B cell (primary cell): ENCODE results near the gene RNF223. TPM values are rescaled to one million over a fixed set of nuclear protein-coding genes. Genes with fewer than 3 reads are reported as not detected.

Experiments used
- ATAC-seq: fragments of 200-7000 bp; cut with Tn5 transposase; one replicate; pipeline ENCODE4 v1.10.0; 2021; ENCODE audit warnings: low read depth, mild to moderate bottlenecking, moderate number of reproducible peaks, moderate library complexity
- CTCF ChIA-PET: fragments of 350-600 bp; sonication (Branson Sonifier 250); formaldehyde crosslinking; loops from one replicate; lab custom pipeline; 2021; ENCODE audit warnings: antibody characterized with exemption, inconsistent platforms; lab: Charles Lee
- POLR2A ChIA-PET: fragments of 350-600 bp; sonication (Branson Sonifier 250); formaldehyde crosslinking; loops from one replicate; lab custom pipeline; 2021; ENCODE audit warnings: antibody characterized with exemption; lab: Charles Lee
- DNase-seq: peaks from one replicate; pipeline ENCODE4 v3.0.0; 2013
- H2AFZ ChIP-seq: 2 replicates; pipeline ENCODE4 v1.6.1; 2012; ENCODE audit warnings: mild to moderate bottlenecking, low read depth, low read length; ENCODE audit not compliant: insufficient read depth, poor library complexity, severe bottlenecking
- H3K27ac ChIP-seq, 2 donors: 1 replicate in 1 of 2; 2 replicates in 1 of 2; pipeline ENCODE4 v1.5.1; 2012 to 2013; ENCODE audit warnings: low read length in 2 of 2, mild to moderate bottlenecking in 2 of 2, moderate library complexity in 1 of 2
- H3K27me3 ChIP-seq, 4 experiments: fragments of 200-600 bp in 1 of 4; sonication (generic) in 1 of 4; replicated peaks in 1 of 4; 1 replicate in 2 of 4; 2 replicates in 2 of 4; pipeline versions ENCODE4 v1.6.1 to v1.7.0; 2013 to 2016; ENCODE audit warnings: low read length in 3 of 4, mild to moderate bottlenecking in 2 of 4, mixed read lengths in 1 of 4, moderate library complexity in 1 of 4; ENCODE audit not compliant: insufficient read depth in 4 of 4, control insufficient read depth in 3 of 4; ENCODE audit errors: control extremely low read depth in 1 of 4
- H3K36me3 ChIP-seq, 2 experiments: replicated peaks in 1 of 2; 1 replicate in 1 of 2; 2 replicates in 1 of 2; pipeline versions ENCODE4 v1.6.1 to v1.7.1; 2013; ENCODE audit warnings: low read length in 1 of 2; ENCODE audit not compliant: insufficient read depth in 2 of 2, control insufficient read depth in 1 of 2; ENCODE audit errors: control extremely low read depth in 1 of 2, extremely low read depth in 1 of 2
- H3K4me1 ChIP-seq, 2 donors: fragments of 200-600 bp in 1 of 2; sonication (generic) in 1 of 2; 1 replicate in 1 of 2; 2 replicates in 1 of 2; pipeline versions ENCODE4 v1.5.1 to v1.6.1; 2013 to 2017; ENCODE audit warnings: low read length in 2 of 2; ENCODE audit not compliant: control insufficient read depth in 2 of 2, insufficient read depth in 2 of 2
- H3K4me2 ChIP-seq: replicated peaks from 2 replicates; pipeline ENCODE3; 2012; ENCODE audit warnings: mild to moderate bottlenecking, low read depth, low read length; ENCODE audit not compliant: poor library complexity, severe bottlenecking
- H3K4me3 ChIP-seq, 5 experiments: fragments of 200-600 bp in 1 of 5; sonication (generic) in 1 of 5; 1 replicate in 3 of 5; 2 replicates in 2 of 5; pipeline versions ENCODE4 v1.5.1 to v1.7.0; 2011 to 2016; ENCODE audit warnings: low read length in 4 of 5, mild to moderate bottlenecking in 4 of 5, low read depth in 2 of 5, control low read depth in 1 of 5, moderate library complexity in 1 of 5; ENCODE audit not compliant: insufficient read depth in 1 of 5; ENCODE audit errors: control extremely low read depth in 1 of 5, extremely low read depth in 1 of 5
- H3K79me2 ChIP-seq: fragments of 200-600 bp; sonication (generic); one replicate; pipeline ENCODE4 v1.6.0; 2016; ENCODE audit warnings: low read length; ENCODE audit not compliant: control insufficient read depth, insufficient read depth
- H3K9ac ChIP-seq: fragments of 200-600 bp; sonication (generic); 2 replicates; pipeline ENCODE4 v1.6.1; 2017; ENCODE audit warnings: mild to moderate bottlenecking, low read length, moderate library complexity
- H3K9me3 ChIP-seq, 3 donors: one replicate each; pipeline versions ENCODE4 v1.6.1 to v1.7.1; 2013; ENCODE audit warnings: low read length in 2 of 3; ENCODE audit not compliant: control insufficient read depth in 2 of 3, insufficient read depth in 1 of 3; ENCODE audit errors: control extremely low read depth in 1 of 3
- H4K20me1 ChIP-seq: 2 replicates; pipeline ENCODE4 v1.6.0; 2012; ENCODE audit warnings: mild to moderate bottlenecking, low read length; ENCODE audit not compliant: insufficient read depth, control insufficient read depth, poor library complexity, severe bottlenecking
- H3K27ac Mint-ChIP-seq: one replicate; pipeline ENCODE4 v1.8.0; 2021; ENCODE audit warnings: mixed read lengths
- H3K27me3 Mint-ChIP-seq: one replicate; pipeline ENCODE4 v1.8.0; 2021; ENCODE audit warnings: mixed read lengths
- H3K4me1 Mint-ChIP-seq: one replicate; pipeline ENCODE4 v1.8.0; 2021; ENCODE audit warnings: mixed read lengths
- H3K4me3 Mint-ChIP-seq: one replicate; pipeline ENCODE4 v1.8.0; 2021; ENCODE audit warnings: mixed read lengths
- H3K9me3 Mint-ChIP-seq: one replicate; pipeline ENCODE4 v1.8.0; 2022; ENCODE audit warnings: mixed read lengths; ENCODE audit not compliant: insufficient read depth
- EZH2 ChIP-seq: IDR thresholded peaks from 2 replicates; pipeline ENCODE4 v1.6.1; 2012; ENCODE audit warnings: borderline replicate concordance, low read depth, mild to moderate bottlenecking, moderate library complexity, low read length; ENCODE audit not compliant: insufficient read depth, poor library complexity, severe bottlenecking
- WGBS: methylation state at CpG from one replicate; pipeline ENCODE4 v1.1.5; 2013; ENCODE audit warnings: missing lambda C conversion rate; ENCODE audit not compliant: insufficient coverage; 5-methylcytosine and 5-hydroxymethylcytosine counted together
- intact Hi-C: fragments of 100-400 bp; cut with micrococcal nuclease; formaldehyde crosslinking; loops from one replicate; pipeline ENCODE4 v1.10.0; 2022
- polyA plus RNA-seq: library from polyadenylated mRNA; depleted of rRNA; stranded (reverse); fragments of >200 nt; gene quantifications from 2 replicates; pipeline ENCODE4 v1.2.3, GENCODE V29; 2012
- total RNA-seq, 2 donors: library from RNA; stranded (reverse); fragments of 120-200 nt in 1 of 2; gene quantifications; 1 replicate in 1 of 2; 2 replicates in 1 of 2; pipeline versions ENCODE4 v1.2.3 to v1.2.4, GENCODE V29; 2013 to 2022
- TF ChIP-seq, protein P1 (sequence below): fragments of 200-600 bp; IDR thresholded peaks from one replicate; pipeline ENCODE4 v1.8.0; 2022; ENCODE audit warnings: antibody characterized with exemption, mild to moderate bottlenecking

Gene RNF223
- total and polyA plus RNA-seq, 2 donors (not counting 1 experiment from before 2014, with no cell fraction given), result not detected

DNA sequence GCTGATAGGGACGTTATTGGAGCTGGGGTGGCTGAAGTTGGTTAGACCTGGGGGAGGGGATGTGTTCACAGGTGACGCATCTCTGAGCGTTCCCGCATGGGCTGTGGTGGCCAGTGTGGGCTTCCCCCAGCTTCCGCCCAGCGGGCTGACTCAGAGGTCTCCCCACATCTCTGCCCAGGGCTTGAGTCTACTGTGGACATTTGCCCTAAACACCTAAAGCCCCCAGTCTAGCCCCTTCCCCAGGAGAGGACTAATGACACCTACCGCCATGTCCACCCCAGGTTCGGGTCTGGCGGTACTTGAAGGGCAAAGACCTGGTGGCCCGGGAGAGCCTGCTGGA is 52.2 kb downstream of the RNF223 start:
- POLR2A ChIA-PET, result interaction anchor here (0.6 to 1.0 kb wide), 2 partner anchors 9 to 98 kb away, joined by 3 to 4 read pairs; no protein-coding TSS in a partner anchor
- H3K79me2 ChIP-seq, result no peaks in the 10 kb centered on the region
- no peak for TF ChIP-seq EZH2
- TF ChIP-seq, protein P1, sequence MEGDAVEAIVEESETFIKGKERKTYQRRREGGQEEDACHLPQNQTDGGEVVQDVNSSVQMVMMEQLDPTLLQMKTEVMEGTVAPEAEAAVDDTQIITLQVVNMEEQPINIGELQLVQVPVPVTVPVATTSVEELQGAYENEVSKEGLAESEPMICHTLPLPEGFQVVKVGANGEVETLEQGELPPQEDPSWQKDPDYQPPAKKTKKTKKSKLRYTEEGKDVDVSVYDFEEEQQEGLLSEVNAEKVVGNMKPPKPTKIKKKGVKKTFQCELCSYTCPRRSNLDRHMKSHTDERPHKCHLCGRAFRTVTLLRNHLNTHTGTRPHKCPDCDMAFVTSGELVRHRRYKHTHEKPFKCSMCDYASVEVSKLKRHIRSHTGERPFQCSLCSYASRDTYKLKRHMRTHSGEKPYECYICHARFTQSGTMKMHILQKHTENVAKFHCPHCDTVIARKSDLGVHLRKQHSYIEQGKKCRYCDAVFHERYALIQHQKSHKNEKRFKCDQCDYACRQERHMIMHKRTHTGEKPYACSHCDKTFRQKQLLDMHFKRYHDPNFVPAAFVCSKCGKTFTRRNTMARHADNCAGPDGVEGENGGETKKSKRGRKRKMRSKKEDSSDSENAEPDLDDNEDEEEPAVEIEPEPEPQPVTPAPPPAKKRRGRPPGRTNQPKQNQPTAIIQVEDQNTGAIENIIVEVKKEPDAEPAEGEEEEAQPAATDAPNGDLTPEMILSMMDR, result no peak

More for the DNA sequence above, 52.2 kb downstream of the RNF223 start:
- Mint-ChIP-seq H3K27me3 (no peaks in the 10 kb centered on the region), H3K27ac (no peak overlapping the region), H3K4me3 (peak overlapping the region; percentile 29), H3K9me3 (no peaks in the 10 kb centered on the region), H3K4me1 (peaks cover 4% of the 10 kb centered on the region)
- Histone ChIP-seq H3K36me3 (no peaks in the 10 kb centered on the region), H4K20me1 (no peaks in the 10 kb centered on the region), H3K4me1 (peaks cover 9 to 21% of the 10 kb centered on the region in 2 donors), H3K4me2 (no peak overlapping the region), H3K4me3 (no peak overlapping the region), H3K27me3 (peaks cover 0 to 22% (median 6%) of the 10 kb centered on the region in 4 experiments), H3K27ac (no peak overlapping the region), H3K9me3 (no peaks in the 10 kb centered on the region), H3K9ac (no peak overlapping the region), H2AFZ (no peak overlapping the region)
- intact Hi-C loops, result no loop called here
- WGBS, result 76% methylated on average over 10 of the region's 10 CpGs
- no peak for DNase-seq
- ATAC-seq, result no peak
- CTCF ChIA-PET, result interaction anchor here (1.0 to 1.5 kb wide), 2 partner anchors 11 to 37 kb away, joined by 4 to 6 read pairs; no protein-coding TSS in a partner anchor
